HL-60 (cell line): ENCODE results near the gene COL18A1.

Experiments
- DNase-seq, 2 experiments: peaks; one replicate each; pipeline ENCODE4 v3.0.0-alpha.2; 2010 to 2020; ENCODE audit warnings: low read depth in 1 of 2, low spot score in 1 of 2
- H3K27ac ChIP-seq: fragments of 250-450 bp; sonication (Bioruptor Pico); replicated peaks from 2 replicates; pipeline ENCODE4 v1.5.1; 2020; ENCODE audit warnings: mild to moderate bottlenecking, moderate library complexity
- H3K27me3 ChIP-seq: fragments of 250-450 bp; sonication (Bioruptor Pico); 2 replicates; pipeline ENCODE4 v1.5.1; 2021; ENCODE audit warnings: mild to moderate bottlenecking, moderate library complexity; ENCODE audit not compliant: insufficient read depth, poor library complexity, severe bottlenecking
- H3K4me3 ChIP-seq: replicated peaks from 2 replicates; pipeline ENCODE4 v1.5.1; 2011; ENCODE audit warnings: mild to moderate bottlenecking, control low read depth, low read length; ENCODE audit not compliant: insufficient read depth
- CTCF ChIP-seq: IDR thresholded peaks from one replicate; pipeline ENCODE4 v1.5.1; 2011; ENCODE audit warnings: low read length, control low read depth, inconsistent platforms; ENCODE audit not compliant: insufficient read depth
- GABPA ChIP-seq: IDR thresholded peaks from 2 replicates; pipeline ENCODE4 v1.6.1; 2012; ENCODE audit warnings: low read depth
- POLR2AphosphoS5 ChIP-seq: IDR thresholded peaks from 2 replicates; pipeline ENCODE4 v1.6.1; 2012; ENCODE audit warnings: low read depth
- REST ChIP-seq: IDR thresholded peaks from 2 replicates; pipeline ENCODE4 v1.6.1; 2012; ENCODE audit warnings: low read depth; ENCODE audit not compliant: insufficient replicate concordance
- SPI1 ChIP-seq: IDR thresholded peaks from 2 replicates; pipeline ENCODE4 v1.6.1; 2012; ENCODE audit warnings: low read depth, mild to moderate bottlenecking, borderline replicate concordance

Gene COL18A1

GRCh38 chr21:45427331-45428271, 22.6 kb downstream of the COL18A1 start:
- DNase-seq = no peak
- Histone ChIP-seq H3K27ac (no peak overlapping the region), H3K4me3 (no peak overlapping the region), H3K27me3 (no peaks in the 10 kb centered on the region)
- no peak for TF ChIP-seq SPI1
- no peak for TF ChIP-seq REST
- no peak for TF ChIP-seq GABPA
- TF ChIP-seq POLR2AphosphoS5 = no peak
- no peak for TF ChIP-seq CTCF

GRCh38 chr21:45428534-45428933, 23.6 kb downstream of the COL18A1 start:
- DNase-seq = no peak
- no peak for TF ChIP-seq GABPA
- no peak for TF ChIP-seq CTCF
- no peak for TF ChIP-seq REST
- TF ChIP-seq POLR2AphosphoS5 = no peak
- no peak for TF ChIP-seq SPI1
- no peak overlapping the region for H3K27ac ChIP-seq
- no peaks in the 10 kb centered on the region for H3K27me3 ChIP-seq
- H3K4me3 ChIP-seq = no peak overlapping the region

GRCh38 chr21:45429221-45430175, 24.5 kb downstream of the COL18A1 start:
- Histone ChIP-seq H3K27ac (no peak overlapping the region), H3K27me3 (no peaks in the 10 kb centered on the region), H3K4me3 (no peak overlapping the region)
- no peak for TF ChIP-seq GABPA
- no peak for TF ChIP-seq SPI1
- no peak for TF ChIP-seq POLR2AphosphoS5
- no peak for TF ChIP-seq CTCF
- no peak for TF ChIP-seq REST
- DNase-seq = no peak
